HG03342 (cell line): ENCODE measurements around the gene PGRMC2.
"Not testable (repeated sequence)": the region's sequence is repeated elsewhere in the genome, so short reads cannot be mapped to it uniquely, and the experiment has no call there.

Experiments used
- ATAC-seq: cut with Tn5 transposase; IDR thresholded peaks from one replicate; pipeline ENCODE4 v1.9.1; 2021; ENCODE audit warnings: mild to moderate bottlenecking, moderate library complexity; ENCODE audit not compliant: unreplicated experiment

PGRMC2 gene

GRCh38 chr4:128275346-128275745, 12.3 kb downstream of the PGRMC2 start:
- no peak for ATAC-seq

DNA sequence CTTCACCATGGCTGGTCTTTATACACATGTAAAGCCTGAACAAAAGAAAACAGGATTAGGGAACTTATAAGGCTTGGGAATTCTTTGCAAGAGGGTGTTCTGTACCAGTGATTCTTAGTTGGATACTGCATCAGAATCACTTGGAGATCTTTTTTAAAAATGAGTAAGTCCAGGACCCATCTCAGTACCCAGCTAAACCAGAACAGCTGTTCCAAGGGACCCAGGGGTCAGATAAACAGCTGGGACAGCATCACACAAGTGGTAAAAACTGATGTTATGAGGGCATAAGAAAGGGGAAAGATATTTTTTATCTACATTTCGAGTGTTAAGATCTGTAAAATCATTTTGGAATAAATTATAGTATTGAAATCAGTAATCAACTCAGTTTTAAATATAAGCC, 16.1 kb downstream of the PGRMC2 start:
- no peak for ATAC-seq

DNA sequence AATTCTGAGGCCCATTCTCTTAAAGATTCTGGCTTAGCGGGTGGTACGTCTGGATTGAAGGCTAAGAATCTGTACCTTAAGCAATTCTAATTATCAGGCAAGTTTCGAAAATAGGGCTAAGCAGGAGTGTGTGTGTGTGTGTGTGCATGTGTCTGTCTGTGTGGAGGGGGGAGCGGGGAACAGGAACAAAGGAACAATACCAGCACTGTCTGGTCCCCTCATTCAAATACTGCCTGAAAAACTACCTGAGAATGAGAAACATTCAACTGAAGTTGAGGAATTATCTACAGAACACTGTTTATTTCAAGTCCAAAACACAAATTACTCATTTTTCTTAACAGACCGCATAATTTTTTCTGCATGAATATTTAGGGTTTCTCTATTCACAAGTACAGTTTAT, 18.6 kb downstream of the PGRMC2 start:
- no peak for ATAC-seq

DNA sequence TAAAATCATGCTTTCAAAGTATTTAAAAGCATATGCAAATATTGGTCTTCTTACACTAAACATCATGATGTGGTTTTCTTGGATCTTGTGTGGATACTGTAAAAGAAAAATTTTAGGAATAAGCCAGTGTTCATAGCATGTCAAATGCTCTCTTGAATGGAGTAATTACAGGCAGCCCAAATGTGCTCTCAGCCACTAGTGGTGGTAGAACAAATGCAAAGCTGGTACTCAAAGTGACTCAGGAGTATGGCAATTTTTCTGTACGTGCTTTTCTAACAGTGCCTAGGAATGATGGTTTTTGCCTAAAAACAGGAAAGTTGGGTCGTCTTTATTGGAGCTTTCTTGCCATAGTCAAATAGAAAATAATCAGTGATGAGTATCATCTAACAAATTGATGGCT, 19.9 kb downstream of the PGRMC2 start:
- ATAC-seq: no peak

GRCh38 chr4:128267171-128267570, 20.4 kb downstream of the PGRMC2 start:
- not testable (repeated sequence) for ATAC-seq

DNA sequence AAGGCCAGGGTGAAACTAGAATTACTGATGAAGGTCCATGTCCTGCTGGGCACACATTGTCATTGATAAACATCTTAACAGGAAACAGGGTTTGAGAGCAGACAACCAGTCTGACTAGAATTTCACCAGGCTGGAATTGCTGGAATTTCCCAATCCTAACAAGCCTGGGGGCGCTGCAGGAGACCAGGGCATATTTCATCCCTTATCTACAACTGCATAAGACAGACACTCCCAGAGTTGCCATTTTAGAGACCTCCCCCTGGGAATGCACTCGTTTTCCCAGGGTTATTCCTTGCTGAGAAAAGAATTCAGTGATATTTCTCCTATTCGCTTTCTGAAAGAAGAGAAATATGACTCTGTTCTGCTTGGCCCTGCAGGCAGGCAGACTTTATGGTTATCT, 22.1 kb downstream of the PGRMC2 start:
- not testable (repeated sequence) for ATAC-seq

DNA sequence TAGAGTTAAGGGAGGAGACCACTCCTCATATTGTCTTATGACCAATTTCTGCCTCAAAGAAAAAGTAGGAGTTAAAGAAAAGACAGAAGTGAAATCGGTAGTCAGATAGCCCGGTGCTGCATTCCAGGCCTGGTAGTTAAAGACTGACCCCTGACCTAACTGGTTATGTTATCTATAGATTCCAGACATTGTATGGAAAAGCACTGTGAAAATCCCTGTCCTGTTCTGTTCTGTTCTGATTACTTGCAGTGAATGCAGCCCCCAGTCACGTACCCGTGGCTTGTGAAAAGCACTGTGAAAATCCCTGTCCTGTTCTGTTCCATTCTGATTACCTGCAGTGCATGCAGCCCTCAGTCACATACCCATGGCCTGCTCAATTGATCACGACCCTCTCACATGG, 27.7 kb downstream of the PGRMC2 start:
- not testable (repeated sequence) for ATAC-seq

GRCh38 chr4:128258166-128258565, 29.4 kb downstream of the PGRMC2 start:
- not testable (repeated sequence) for ATAC-seq

GRCh38 chr4:128256539-128256938, 31.1 kb downstream of the PGRMC2 start:
- ATAC-seq: no peak

GRCh38 chr4:128255906-128256305, 31.7 kb downstream of the PGRMC2 start:
- ATAC-seq: no peak

DNA sequence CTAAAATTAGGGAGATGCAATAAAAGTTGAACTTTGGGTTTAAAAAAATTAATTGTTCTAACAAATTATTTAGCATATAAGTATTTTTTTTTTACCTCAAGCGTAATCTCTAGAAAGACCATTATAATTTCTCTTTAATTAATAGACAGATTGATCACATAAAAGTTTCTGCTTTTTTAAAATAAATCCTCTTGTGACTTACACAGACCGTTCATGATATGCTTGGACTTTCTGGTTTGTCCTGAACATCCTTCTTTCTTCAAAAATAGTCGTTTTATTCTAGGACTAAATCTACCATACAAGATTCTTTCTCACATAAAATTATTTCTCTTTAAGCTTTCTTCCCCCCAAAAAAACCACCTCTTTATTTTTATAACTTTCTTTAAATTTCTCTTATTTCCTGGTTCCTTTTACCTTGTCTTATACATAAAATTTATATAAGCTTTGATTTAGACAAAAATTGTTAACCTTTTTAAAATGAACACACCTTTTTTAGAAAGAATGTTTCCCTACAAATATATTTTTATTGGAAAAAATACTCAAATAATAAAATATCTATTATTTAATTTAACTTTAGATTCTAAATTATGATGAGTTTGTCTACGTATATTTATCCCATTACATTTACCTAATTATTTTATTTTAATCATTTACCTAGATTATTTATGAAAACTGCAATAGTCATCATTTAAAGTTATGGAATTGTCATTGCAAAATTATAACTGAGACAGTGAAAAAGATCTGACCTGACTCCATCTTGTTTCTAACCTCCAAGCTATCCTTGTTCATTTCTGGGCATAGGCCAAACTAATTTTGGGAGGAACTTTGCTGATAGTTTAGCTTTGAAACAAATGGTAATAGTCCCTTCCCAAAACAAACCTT, 37.6 kb downstream of the PGRMC2 start:
- no peak for ATAC-seq

DNA sequence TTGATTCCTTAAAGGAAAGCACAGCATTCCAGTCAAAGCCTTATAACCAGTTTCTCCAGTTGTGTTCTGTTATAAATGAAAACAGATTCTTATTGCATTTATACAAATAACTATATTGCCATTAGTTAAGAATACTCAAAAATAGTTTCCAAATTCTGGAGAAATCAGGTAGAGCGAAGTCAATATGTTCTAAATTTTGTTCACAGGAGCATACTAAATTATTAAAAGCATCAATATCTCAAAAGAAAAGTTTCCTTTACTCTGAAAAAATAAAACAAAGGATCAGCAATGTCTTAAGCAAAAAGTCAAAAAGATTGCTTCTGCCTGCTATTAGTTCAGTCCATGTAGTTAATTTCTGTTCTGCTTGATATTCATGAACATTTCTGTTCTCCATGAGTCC, 39.7 kb downstream of the PGRMC2 start:
- no peak for ATAC-seq

DNA sequence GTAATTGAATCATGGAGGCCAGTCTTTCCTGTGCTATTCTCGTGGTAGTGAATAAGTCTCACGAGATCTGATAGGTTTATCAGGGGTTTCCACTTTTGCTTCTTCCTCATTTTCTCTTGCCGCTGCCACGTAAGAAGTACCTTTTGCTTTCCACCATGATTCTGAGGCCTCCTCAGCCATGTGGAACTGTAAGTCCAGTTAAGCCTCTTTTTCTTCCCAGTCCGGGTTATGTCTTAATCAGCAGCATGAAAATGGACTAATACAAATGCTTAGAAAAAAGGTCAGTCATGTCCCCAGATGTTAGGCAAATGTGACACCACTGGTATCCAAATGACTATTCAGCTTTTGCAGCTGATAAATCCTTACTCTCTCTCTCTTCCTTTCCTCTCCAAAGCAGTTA, 42.2 kb downstream of the PGRMC2 start:
- ATAC-seq: not testable (repeated sequence)

- ATAC-seq: no peak
Measured at GRCh38 chr4:128244379-128244778, 43.2 kb downstream of the PGRMC2 start.

DNA sequence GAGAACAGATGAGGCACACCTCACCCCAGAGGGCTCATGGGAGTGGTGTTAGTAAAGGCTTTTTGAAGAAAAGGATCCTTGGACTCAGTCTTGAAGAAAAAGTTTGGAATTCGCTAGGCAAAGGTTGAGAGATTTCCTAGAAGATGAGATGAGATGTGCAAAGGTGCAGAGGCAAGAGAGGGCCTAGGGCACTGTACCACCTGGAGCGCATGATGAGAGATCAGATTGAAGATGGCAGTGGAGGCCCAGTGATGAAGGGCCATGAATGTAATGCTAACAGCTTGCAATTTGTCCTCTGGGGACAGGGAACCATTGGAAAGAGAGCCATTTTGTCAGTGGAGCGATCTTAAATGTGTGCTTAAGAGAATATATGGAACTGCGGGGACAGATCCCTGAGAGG, 45.0 kb downstream of the PGRMC2 start:
- no peak for ATAC-seq

GRCh38 chr4:128241981-128242380, 45.6 kb downstream of the PGRMC2 start:
- no peak for ATAC-seq

DNA sequence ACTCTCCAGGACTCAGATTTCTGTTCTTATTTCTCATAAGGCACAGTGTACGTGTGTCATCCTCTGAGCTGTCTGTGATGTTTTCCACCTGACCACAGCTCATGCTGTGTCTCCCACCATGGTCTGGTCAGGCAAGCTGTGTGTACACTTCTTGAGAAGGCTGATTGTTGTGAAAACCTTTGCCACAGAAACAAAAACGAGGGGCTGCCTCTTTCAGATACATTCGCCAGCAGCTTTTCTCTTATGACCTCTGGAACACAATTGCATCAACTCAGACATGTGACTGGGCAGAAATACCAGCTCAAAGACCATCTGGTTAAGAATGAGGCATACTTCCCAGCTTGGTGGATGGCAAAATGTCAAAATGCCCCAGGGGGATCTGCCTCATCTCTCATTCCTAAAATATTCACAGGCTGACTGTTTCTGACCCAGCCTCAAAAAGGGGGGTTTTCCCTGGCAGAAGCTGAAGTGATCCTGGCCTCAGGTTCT, 46.1 kb downstream of the PGRMC2 start:
- ATAC-seq: no peak

GRCh38 chr4:128241019-128241418, 46.6 kb downstream of the PGRMC2 start:
- no peak for ATAC-seq

DNA sequence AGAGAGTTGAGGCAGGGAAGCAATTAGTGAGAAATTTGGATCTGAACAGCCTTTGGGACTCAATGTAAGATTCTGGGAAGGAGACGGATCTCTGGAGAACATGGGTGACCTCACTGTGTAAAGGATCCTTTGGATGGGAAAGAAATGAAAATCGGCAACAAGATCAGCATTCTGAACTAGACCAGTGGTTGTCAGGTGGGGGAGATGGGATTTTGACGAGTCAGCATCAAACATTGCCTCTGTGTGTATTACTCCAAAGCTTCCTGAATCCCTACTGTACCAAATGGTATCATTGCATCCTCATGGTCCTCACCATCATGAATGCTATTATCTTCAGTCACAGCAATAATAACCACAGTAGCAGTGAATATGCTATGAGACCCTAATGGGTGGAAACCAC, 52.8 kb downstream of the PGRMC2 start:
- ATAC-seq: no peak

DNA sequence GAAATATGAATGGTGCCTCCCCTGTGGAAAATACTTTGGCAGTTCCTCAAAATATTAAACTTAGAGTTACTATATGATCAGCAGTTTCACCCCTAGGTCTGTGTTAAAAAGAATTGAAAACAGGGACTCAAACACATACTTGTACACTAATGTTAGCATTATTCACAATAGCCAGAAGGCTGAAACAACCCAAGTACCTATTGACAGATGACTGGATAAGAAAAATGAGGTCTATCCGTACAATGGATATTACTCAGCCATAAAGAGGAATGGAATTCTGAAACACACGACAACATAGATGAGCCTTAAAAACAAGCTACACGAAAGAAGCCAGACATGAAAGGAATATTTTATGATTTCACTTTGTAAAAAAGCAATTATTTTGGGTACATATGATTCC, 54.9 kb downstream of the PGRMC2 start:
- ATAC-seq: no peak

DNA sequence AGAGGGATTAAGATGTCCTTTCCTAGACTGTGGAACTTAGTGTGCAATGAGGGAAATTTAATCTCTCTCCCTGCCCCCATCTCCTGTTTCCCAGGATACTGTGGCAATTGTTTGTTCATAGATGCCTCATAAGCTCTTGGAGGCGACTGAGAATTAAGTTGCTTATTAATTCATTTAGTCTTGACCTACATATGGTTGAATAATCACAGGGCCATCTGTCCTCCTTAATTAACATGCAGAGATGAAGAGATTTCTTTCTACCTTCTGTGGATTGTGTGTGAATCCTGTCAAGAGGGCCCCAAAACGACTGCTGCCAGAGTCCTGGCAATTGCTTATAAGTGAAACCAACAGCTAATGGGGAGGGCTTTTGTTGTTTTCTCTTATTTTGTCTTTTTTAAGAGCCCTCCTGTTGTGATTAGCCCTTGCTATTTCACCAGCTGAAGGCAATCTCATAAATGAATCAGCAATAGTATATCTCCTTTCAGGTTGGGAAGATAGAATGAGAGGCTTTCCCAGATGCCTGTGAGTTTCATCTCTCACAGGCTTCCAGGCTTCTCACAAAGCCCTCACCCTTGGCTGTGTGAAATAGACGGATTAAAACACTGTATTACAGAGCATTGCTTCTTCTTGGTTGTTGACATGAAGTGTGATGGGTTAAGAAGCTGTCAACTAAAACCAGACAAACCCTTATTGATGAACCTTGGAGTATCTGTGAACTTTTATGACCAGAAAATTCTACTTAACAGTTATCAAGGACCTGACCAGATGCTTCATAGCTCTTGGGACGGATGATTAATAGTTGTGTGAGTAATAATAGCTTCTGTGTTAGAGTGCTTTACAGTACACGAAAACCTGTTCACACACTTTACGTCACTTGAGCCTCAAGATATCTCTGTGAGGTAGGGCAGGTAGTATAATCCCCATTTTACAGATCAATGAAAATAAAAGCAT, 58.5 kb downstream of the PGRMC2 start:
- ATAC-seq: no peak
